ENCODE results near the gene DCAF10.

DCAF10 gene

GRCh38 chr9:37904445-37905130 lies 104.0 kb downstream of the DCAF10 start:
- TF ChIP-seq, protein P1, sequence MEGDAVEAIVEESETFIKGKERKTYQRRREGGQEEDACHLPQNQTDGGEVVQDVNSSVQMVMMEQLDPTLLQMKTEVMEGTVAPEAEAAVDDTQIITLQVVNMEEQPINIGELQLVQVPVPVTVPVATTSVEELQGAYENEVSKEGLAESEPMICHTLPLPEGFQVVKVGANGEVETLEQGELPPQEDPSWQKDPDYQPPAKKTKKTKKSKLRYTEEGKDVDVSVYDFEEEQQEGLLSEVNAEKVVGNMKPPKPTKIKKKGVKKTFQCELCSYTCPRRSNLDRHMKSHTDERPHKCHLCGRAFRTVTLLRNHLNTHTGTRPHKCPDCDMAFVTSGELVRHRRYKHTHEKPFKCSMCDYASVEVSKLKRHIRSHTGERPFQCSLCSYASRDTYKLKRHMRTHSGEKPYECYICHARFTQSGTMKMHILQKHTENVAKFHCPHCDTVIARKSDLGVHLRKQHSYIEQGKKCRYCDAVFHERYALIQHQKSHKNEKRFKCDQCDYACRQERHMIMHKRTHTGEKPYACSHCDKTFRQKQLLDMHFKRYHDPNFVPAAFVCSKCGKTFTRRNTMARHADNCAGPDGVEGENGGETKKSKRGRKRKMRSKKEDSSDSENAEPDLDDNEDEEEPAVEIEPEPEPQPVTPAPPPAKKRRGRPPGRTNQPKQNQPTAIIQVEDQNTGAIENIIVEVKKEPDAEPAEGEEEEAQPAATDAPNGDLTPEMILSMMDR (IDR thresholded peaks at IDR 0.05; ENCODE audit: low read length, missing control alignments) = no peak
- peak overlapping the region; percentile 67 for H3K4me3 ChIP-seq (replicated peaks; ENCODE audit: low read depth, low read length)
- peak; percentile 55 for DNase-seq (ENCODE audit: low read depth)

GRCh38 chr9:37905131-37905505 lies 104.5 kb downstream of the DCAF10 start:
- peak overlapping the region; percentile 67 for H3K4me3 ChIP-seq (replicated peaks; ENCODE audit: low read depth, low read length)
- no peak for DNase-seq (ENCODE audit: low read depth)
- TF ChIP-seq, protein P1 (IDR thresholded peaks at IDR 0.05; ENCODE audit: low read length, missing control alignments) = no peak

- no peak for DNase-seq (ENCODE audit: low read depth)
- TF ChIP-seq, protein P1 (IDR thresholded peaks at IDR 0.05; ENCODE audit: low read length, missing control alignments) = no peak
- no peak overlapping the region for H3K4me3 ChIP-seq (replicated peaks; ENCODE audit: low read depth, low read length)
Measured at GRCh38 chr9:37905776-37906175, 105.2 kb downstream of the DCAF10 start.

- no peak overlapping the region for H3K4me3 ChIP-seq (replicated peaks; ENCODE audit: low read depth, low read length)
- TF ChIP-seq, protein P1 (IDR thresholded peaks at IDR 0.05; ENCODE audit: low read length, missing control alignments) = no peak
- DNase-seq (ENCODE audit: low read depth) = no peak
Measured at GRCh38 chr9:37906312-37907239, 106.0 kb downstream of the DCAF10 start.

- H3K4me3 ChIP-seq (replicated peaks; ENCODE audit: low read depth, low read length) = no peak overlapping the region
- DNase-seq (ENCODE audit: low read depth) = peak; percentile 41
- TF ChIP-seq, protein P1 (IDR thresholded peaks at IDR 0.05; ENCODE audit: low read length, missing control alignments) = no peak
Measured at GRCh38 chr9:37908283-37908682, 107.7 kb downstream of the DCAF10 start.

GRCh38 chr9:37908698-37909186 lies 108.1 kb downstream of the DCAF10 start:
- TF ChIP-seq, protein P1 (IDR thresholded peaks at IDR 0.05; ENCODE audit: low read length, missing control alignments) = no peak
- DNase-seq (ENCODE audit: low read depth) = peak; percentile 93
- H3K4me3 ChIP-seq (replicated peaks; ENCODE audit: low read depth, low read length) = no peak overlapping the region
